HG02610 (cell line): Measurements from ENCODE around the gene NLRC5.

Experiments used
- ATAC-seq: cut with Tn5 transposase; IDR thresholded peaks from one replicate; pipeline ENCODE4 v1.9.1; 2021; ENCODE audit warnings: mild to moderate bottlenecking, moderate library complexity; ENCODE audit not compliant: unreplicated experiment

The NLRC5 gene

GRCh38 chr16:57023541-57024249 is 34.3 kb downstream of the NLRC5 start:
- no peak for ATAC-seq

DNA sequence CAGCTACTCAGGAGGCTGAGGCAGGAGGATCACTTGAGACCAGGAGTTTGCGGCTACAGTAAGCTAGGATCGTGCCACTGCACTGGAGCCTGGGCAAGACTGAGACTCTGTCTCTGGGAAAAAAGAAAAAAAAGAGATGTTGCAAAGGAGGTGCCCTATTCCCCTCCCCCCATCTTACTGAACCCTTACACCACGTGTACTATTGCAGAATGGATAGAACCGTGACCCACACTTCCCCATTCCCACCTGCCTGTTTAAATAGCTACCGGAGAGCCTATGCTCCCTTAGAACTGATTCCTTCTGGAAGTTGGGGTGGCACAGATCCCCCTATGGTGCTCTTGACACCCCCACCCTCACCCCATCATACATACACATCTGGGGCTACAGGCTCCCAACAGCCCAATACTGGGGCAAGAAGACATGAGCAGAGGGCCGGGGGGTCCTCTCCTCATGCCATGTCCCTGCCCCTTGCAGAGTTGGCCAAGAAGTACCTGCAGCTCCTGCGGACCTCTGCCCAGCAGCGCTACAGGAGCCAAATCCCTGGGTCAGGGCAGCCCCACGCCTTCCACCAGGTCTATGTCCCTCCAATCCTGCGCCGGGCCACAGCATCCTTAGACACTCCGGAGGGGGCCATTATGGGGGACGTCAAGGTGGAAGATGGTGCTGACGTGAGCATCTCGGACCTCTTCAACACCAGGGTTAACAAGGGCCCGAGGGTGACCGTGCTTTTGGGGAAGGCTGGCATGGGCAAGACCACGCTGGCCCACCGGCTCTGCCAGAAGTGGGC is 35.7 kb downstream of the NLRC5 start:
- ATAC-seq: no peak

DNA sequence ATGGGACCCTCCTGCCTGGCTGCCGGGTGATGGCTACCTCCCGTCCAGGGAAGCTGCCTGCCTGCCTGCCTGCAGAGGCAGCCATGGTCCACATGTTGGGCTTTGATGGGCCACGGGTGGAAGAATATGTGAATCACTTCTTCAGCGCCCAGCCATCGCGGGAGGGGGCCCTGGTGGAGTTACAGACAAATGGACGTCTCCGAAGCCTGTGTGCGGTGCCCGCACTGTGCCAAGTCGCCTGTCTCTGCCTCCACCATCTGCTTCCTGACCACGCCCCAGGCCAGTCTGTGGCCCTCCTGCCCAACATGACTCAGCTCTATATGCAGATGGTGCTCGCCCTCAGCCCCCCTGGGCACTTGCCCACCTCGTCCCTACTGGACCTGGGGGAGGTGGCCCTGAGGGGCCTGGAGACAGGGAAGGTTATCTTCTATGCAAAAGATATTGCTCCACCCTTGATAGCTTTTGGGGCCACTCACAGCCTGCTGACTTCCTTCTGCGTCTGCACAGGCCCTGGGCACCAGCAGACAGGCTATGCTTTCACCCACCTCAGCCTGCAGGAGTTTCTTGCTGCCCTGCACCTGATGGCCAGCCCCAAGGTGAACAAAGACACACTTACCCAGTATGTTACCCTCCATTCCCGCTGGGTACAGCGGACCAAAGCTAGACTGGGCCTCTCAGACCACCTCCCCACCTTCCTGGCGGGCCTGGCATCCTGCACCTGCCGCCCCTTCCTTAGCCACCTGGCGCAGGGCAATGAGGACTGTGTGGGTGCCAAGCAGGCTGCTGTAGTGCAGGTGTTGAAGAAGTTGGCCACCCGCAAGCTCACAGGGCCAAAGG is 36.8 kb downstream of the NLRC5 start:
- no peak for ATAC-seq

DNA sequence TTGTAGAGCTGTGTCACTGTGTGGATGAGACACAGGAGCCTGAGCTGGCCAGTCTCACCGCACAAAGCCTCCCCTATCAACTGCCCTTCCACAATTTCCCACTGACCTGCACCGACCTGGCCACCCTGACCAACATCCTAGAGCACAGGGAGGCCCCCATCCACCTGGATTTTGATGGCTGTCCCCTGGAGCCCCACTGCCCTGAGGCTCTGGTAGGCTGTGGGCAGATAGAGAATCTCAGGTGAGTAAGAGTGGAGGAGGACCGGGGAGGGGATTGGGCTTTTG is 37.4 kb downstream of the NLRC5 start:
- ATAC-seq: no peak

DNA sequence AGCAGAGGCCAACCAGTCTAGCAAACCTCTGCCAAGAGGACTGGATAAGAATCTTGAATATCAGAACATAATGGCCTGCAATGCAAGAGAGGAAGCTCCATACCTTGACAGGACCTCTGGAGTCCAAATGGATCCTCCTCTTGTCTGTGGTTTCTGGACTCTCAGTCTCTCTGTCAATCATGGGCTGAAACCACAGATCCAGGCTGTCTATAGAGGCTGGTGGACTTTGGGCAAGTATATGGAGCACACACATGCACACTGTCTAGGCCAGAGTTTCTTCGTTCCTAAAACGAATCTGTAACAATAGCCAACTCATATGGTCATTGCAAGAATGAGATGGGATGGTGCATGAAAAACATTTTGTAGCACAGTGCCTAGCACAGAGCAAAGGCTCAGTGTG is 37.7 kb downstream of the NLRC5 start:
- ATAC-seq: no peak

DNA sequence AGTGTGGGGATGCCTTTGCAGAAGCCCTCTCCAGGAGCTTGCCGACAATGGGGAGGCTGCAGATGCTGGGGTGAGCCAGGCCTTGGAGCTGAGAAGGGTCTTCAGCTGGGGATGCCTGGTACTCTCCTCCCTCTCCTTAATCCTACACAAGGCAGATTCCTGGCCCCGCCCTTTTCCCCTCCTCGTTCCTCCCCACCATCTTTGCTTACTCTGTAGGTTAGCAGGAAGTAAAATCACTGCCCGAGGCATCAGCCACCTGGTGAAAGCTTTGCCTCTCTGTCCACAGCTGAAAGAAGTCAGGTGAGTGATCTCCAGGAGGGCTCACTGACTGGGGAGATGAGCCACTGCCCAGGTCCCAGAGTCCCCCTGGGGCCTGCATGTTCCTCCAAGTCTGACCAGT is 38.7 kb downstream of the NLRC5 start:
- no peak for ATAC-seq

DNA sequence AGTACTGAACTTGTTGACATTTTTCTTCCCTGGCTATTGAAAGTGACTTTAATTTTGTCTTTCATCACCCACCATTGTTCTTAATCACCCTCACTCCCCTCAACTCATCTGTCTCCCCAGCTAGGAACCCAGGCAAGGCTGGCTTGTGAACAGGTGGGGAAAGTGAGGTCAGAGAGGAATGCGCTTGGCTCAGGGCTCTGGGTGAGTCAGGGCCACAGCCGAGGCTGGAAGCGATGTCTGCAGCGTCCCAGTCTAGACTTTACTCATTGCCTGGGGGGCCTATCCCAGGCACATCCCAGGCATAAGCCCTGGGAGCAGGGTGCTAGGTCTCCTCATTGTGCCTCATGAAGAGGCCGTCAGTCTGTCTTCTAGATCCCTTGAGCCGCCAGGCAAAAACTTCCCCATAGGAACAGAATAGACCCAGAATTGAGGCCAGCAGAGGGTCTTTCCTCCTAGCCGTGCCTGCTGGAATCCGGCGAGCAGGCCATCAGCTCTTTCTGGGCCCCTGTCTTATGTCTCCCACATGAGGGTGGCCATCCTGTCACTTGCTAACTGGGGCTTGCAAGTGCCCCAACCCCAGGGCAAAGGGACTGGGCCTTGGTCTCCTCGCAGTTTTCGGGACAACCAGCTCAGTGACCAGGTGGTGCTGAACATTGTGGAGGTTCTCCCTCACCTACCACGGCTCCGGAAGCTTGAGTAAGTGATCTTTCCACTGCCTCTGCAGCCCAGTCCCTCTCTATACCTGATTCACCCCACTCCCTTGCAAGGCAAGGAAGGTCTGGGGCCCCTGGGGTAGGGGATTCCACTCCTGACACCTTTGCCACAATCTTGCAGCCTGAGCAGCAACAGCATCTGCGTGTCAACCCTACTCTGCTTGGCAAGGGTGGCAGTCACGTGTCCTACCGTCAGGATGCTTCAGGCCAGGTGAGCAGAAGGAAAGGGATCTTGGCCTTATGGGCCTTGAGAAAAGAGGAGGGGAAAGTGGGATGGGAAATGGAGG is 40.1 kb downstream of the NLRC5 start:
- no peak for ATAC-seq

- no peak for ATAC-seq
These were observed 41.1 kb downstream of the NLRC5 start for GRCh38 chr16:57030346-57030902.

- no peak for ATAC-seq
These were observed 41.8 kb downstream of the NLRC5 start for GRCh38 chr16:57031156-57031555.

DNA sequence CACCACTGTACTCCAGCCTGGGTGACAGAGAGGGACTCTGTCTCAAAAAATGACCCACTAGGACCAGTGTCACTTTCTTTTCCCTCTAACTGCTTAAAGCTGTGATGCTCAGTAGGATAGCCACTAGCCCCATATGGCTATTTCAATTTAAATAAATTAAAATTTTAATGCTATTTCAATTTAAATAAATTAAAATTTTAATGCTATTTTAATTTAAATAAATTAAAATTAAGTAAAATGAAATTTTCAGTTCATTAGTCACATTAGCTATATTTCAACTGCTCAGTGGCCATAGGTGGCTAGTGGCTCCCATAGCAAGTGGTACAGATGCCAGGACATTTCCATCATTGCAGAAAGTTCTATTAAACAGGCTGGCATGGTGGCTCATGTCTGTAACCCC is 43.0 kb downstream of the NLRC5 start:
- no peak for ATAC-seq

- no peak for ATAC-seq
These were observed 43.6 kb downstream of the NLRC5 start for GRCh38 chr16:57032931-57033330.

DNA sequence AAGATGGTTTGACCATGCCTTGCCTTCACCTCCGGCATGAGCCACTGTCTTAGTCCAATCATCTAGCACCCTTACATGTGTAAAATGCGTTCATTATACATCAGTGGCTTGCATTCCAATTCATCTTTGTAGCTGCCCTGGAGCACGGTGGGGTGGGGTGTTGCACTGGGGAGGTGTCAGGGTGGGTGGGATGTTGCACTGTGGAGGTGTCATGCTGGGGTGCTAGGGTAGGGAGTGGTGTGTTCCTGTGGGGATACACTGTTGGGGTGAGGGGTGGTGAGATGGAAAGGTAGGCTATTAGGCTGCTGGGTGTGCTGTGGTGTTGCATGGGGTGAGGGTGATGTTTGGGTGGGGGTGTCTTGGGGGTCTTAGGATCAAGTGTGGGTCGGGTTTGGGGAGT is 47.0 kb downstream of the NLRC5 start:
- no peak for ATAC-seq

- no peak for ATAC-seq
These were observed 47.6 kb downstream of the NLRC5 start for GRCh38 chr16:57036945-57037344.

DNA sequence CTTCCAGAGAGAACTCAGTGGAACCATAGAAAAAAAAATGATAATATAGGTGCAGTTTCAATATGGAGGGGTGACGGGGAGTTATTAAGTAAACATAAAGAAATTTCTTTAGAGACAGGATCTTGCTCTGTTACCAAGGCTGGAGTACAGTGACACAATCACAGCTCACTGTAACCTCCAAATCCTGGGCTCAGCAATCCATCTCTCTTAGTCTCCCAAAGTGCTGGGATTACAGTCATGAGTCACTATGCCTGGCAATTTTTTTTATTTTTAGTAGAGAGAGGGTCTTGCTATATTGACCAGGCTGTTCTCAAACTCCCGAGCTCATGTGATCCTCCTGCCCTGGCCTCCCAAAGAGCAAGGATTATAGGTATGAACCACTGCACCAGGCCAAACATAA is 48.8 kb downstream of the NLRC5 start:
- no peak for ATAC-seq

DNA sequence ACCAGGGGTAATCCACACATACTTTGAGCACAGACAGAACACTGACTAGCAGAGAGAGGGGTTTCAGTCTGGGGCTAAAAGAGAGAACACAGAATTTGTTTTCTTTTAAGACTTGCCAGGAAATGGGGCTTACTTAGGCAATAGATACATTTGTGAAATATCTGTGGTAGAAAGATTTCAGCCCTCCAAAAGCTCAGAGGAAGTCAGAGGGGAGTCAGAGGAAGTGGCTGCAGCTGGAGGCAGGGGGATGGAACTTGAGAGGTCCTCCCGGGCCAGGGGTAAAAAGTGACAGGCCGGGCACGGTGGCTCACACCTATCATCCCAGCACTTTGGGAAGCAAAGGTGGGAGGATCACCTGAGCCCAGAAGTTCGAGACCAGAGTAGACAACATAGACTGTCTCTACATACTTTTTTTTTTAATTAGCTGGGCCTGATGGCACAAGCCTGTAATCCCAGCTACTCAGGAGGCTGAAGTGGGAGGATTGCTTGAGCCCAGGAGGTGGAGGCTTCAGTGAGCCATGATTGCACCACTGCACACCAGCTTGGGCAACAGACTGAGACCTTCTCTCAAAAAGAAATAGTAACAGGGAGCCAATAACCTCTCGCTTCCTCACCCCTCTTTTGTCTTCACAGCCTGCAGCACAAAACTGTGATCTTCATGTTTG is 49.9 kb downstream of the NLRC5 start:
- ATAC-seq: no peak

- peak; percentile 56 for ATAC-seq
These were observed 52.1 kb downstream of the NLRC5 start for GRCh38 chr16:57041182-57042156.

DNA sequence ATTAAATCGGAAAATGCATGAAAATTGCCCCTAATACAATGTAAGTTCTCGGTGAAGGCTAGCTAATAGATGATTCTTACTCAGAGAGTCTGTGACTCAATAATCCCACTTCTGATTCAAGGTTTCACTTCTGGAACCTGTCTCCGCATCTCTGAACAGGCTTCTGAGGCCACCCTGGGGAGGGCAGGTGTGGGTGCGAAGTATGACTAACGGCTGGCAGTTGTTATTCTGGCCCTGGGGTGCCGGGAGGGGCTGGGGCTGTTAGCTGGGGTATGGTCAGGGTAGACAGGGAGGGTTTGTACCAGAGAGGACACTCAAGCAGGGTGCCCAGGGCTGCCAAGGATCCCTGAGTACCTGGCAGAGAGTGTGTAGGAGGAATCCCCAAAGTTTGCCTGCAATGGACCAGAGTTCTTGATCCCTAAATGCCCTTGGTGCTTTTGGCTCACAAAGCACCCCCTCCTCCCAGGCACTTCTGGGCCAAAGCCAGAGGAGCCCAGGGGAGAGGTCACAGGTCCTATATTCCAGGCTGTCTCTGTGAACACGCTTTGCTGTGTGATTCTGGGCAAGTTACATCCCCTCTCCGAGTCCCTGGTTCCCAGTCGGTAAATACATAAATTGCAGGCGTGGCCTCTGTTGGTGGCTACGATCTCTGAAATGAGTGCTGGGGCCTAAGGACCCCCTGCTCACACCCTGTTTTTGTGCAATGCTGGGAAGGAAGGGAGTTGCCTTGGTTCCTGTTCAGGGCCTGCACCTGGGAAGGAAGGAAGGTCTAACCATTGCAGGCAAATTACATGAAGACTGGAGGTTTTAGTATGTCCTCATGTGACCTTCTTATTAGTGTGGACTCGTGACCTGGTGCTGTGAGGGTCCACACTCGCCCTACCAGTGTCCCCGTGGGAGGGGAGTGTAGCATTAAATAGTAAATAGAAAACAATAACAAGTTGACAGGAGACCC is 53.1 kb downstream of the NLRC5 start:
- ATAC-seq: peak; percentile 69
